HG03432 (cell line): ENCODE results near the gene LY86.

Experiments used
- ATAC-seq: cut with Tn5 transposase; IDR thresholded peaks from one replicate; pipeline ENCODE4 v1.9.1; 2021; ENCODE audit warnings: mild to moderate bottlenecking, moderate library complexity; ENCODE audit not compliant: unreplicated experiment

Gene LY86

GRCh38 chr6:6569811-6570164 lies 18.7 kb upstream of the LY86 start:
- ATAC-seq: no peak

DNA sequence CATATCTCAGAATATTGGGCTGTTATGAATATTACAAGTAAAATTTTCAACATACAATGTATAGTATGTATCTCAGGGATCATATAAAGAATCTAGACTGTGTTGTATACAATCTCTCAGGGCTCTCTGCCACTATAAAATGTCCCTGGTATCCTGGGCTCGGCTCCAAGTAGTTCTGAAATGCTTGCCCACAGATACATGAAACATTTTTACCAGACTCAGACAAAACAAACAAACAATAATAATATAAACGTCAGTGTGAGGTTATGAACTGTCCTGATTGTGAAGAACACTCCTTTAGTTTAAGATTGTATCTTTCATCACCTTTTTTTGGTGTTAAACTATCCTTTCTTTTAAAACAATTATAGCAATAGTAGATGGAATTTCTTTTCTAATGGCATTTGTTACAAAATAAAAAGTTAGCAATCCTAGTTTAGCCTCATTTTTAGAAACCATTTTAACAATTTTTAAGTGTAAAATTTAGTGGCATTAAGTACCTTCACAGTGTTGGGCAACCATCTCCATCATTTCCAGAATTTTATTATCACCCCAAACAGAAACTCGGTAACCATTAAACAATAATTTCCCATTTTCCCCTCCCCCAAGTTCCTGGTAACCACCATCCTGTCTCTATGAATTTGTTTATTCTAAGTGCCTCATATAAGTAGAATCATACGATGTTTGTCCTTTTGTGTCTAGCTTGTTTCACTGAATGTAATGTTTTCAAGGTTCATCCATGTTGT lies 17.4 kb upstream of the LY86 start:
- no peak for ATAC-seq

- ATAC-seq: no peak
Measured at GRCh38 chr6:6575143-6575542, 13.4 kb upstream of the LY86 start.

DNA sequence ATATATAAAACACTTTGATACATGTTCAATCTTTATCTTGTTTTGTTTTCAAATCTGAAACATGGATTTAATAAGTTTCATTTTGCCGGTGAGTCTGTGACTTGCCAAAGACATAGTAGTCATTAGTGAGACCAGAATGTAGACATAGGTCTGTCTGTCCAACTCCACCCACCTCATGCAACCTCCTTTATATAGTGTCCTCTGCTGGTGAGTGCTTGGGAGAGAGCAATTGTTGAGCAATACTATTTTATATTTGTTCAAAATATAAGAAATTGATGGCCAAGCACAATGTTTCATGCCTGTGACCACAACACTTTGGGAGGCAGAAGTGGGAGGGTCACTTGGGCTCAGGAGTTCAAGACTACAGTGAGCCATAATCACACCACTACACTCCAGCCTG lies 10.8 kb upstream of the LY86 start:
- no peak for ATAC-seq

GRCh38 chr6:6579281-6579680 lies 9.2 kb upstream of the LY86 start:
- no peak for ATAC-seq

DNA sequence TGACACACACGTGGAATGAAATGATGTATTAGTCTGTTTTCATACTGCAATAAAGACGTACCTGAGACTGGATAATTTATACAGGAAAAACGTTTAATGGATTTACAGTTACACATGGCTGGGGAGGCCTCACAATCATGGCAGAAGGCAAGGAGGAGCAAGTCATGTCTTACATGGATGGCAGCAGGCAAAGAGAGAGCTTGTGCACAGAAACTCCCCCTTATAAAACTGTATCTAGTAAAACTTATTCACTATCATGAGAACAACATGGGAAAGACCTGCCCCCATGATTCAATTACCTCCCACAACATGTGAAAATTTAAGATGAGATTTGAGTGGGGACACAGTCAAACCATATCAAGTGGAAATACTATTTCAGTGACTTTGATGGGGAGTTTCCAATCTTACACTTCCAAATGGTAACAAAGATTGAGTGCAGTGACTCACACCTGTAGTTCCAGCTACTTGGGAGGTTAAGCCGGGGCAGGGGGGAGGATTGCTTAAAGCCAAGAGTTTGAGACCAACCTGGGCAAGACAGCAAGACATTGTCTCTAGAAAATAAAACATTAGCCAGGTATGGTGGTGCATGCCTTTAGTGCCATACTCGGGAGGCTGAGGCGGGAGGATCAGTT lies 8.2 kb upstream of the LY86 start:
- ATAC-seq: no peak

GRCh38 chr6:6581054-6581453 lies 7.5 kb upstream of the LY86 start:
- no peak for ATAC-seq

DNA sequence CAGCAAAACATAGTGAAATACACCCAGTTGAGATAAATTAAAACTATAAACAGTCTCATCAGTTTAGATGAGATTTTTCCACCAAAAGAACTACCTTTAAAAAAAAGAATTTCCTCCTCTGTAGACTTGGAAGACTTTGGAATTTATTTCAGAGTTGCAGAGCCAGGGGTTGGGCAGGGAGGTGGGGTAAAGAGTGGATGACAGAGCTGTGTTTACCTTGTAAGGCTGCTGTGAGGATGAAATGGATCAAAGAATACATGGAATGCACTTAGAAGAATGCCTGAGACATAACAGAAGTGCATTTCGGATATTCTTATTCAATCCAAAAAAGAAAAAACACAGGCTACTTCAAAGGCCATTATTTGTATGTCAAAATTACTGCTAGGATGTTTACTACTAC lies 6.4 kb upstream of the LY86 start:
- ATAC-seq: no peak

GRCh38 chr6:6583836-6584235 lies 4.7 kb upstream of the LY86 start:
- no peak for ATAC-seq

DNA sequence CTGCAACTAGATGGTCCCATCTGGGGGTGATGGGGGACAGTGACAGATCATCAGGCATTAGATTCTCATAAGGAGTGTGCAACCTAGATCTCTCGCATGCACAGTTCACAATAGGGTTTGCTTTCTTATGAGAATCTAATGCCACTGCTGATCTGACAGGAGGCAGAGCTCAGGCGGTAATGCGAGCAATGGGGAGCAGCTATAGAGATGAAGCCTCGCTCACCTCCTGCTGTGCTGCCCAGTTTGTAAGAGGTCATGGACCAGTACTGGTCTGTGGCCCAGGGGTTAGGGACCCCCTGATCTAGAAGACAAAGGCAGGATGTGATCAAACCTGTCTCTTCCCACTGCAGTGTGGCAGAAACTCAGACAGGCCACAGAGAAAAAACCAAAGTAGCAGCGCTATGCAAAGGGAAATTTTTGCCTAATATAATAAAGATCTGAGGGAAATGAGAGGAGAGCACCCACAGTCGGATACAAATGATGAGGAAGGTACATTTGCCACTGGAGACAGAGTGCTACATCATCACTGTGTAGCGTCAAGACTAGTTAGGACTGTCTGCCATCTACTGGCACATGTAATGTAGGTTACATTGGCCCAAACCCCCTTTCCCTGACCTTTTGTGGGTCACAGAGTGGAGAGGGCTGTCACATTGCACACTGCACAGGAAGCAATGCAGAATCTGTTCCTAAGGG lies 4.1 kb upstream of the LY86 start:
- peak; percentile 22 for ATAC-seq

GRCh38 chr6:6585003-6585311 lies 3.6 kb upstream of the LY86 start:
- ATAC-seq: no peak

DNA sequence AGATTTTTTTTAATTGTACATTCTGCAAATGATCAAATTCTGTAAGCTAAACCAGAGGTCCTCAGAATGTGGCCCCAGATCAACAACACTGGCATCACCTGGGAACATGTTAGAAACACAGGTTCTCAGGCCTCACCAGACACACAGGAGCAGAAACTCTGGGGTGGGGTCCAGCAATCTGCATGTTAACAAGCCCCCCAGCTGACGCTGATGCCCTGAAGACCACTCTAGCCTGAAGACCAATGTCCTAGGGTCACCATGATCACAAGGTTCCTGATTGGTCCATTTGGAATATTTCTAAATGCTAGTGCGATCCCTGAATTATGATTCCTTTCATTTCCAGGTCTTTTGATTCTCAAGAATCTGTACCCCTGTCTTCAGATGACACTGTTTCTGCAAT lies 2.4 kb upstream of the LY86 start:
- no peak for ATAC-seq

DNA sequence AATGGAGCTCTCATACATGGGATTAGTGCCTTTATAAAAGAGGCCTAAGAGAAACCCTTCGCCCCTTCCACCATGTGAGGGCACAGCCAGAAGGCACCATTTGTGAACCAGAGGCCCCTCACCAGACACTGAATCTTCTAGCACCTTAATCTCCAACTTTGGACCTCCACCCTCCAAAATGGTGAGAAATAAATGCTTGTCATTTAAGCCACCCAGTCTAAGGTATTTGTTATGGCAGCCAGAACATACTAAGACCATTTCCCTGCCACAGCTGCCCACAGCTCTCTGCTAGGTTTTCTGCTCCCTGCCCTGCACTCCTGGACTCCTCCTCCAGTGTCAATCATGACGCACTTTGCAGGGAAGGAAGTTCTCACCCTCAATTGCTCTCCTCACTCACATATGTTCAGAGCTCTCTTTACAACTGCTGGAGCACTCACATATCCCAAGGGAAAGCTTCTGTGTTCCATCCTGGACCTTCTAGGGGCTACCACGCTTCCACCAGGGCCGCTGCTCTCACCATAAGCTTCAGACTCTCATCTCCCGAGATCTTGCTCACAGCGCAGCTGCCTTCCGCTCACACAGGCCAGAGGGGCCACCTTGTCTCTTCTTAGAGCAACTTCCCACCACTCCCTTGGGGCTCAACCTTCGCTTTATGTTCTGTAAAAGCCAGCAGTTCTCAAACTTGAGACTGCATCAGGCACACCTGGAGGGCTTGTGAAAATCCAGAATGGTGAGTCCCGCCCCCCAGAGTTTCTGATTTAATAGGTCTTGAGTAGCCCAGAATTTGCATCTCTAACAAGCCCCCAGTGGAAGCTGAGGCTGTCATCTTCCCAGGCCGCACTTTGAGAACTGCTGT lies 1.6 kb upstream of the LY86 start:
- peak; percentile 57 for ATAC-seq

GRCh38 chr6:6587696-6588063 lies 840 bp upstream of the LY86 start:
- ATAC-seq: no peak

- ATAC-seq: no peak
Measured at GRCh38 chr6:6588924-6589709, 597 bp downstream of the LY86 start.

DNA sequence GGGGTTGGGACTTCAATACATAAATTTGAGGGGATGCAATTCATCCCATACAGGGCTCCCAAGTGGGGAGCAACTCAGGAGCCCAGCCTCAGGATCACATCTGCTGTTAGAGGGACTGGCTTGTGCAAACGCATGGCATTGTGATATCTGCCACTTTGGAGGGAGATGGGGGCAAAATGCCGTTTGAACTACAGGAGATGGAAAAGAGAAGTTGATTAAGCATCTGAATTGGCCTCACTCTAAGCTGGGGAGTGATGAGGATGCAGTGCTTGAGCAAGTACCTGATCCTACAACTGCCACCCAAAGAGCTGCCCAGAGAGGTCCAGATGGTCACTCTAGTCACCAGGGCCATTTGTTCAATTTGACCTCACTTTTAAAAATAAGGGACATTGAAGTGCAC lies 2.0 kb downstream of the LY86 start:
- no peak for ATAC-seq

DNA sequence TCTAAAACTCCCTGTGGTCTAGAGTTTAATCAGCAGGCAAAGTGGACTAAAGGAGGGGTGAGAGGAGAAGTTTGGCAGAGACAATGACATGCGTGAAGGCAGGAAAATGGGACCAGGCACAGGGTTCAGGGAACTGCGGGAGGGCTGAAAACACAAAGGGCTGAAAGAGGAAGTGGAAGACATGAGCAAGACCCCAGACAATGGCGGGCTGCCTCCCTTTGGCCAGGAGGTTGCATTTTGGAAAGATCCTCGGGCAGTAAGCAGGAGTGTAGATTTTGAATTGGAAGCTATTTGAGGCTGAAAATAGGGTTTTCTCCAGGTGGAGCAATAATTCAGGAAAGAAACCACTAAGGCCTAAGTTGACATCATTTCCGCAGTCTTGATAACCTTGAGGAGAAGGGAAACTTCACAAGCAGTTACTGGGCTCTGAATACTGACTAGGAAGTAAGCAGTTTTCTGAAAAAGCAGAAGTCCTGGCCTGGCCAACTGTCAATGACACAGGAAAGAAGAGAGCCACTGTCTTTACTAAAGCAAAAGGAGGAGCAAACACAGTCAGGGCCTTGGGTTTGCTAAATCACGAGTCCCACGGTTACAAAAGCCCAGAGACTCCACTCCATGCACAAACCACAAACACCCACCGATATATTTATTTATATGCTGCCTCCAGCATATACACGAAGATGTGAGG lies 3.4 kb downstream of the LY86 start:
- peak; percentile 23 for ATAC-seq

DNA sequence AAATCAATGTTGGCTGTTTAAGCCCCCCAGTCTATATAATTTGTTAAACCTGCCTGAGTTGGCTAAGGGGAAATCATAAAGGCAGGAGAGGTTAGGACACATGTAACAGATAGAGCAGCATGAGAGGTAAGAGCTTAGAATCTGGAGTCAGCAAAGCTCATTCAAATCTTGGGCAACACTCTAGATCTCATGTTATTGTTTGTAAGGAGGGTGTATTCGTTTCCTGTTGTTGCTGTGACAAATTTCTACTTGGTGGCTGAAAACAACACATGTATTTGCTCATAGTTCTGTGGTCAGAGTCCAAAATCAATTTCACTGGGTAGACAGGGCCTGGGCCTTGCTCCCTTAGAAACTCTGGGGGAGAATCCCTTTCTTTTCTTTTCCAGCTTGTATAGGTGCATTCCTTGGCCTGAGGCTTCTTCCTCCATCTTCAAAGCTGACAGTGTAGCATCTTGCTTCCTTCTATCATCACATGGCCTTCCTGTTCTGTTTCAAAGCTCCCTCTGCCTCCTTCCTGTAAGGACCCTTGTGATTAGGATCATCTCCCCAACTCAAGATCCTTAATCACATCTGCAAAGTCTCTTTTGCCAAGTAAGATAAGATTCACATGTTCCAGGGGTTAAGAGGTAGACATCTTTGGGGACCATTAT lies 4.4 kb downstream of the LY86 start:
- ATAC-seq: no peak

DNA sequence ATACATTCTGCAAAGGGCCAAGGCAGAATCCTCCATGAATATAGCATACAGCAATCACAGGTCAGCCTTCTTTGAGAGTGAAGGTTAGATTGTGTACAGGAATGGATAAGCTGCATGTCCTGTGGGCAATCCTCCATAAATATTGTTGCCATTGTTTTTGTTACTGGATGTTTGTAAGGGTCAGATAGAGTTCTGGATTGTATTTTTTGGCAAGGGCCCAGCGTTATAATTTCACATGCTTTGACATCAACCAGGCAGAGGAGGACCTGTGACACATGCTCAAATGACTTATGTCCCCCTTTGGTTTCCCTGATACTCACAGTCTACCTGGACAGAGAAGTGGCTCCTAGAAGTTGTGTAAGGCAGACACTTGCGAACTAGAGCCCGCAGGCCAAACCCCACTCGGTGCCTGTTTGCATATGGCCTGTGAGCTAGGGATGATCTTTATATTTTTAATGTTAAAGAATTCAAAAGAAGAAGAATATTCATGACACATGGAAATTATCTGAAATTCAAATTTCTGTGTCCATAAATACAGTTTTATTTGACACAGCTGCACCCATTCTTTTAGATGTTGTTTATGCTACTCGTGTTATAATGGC lies 5.4 kb downstream of the LY86 start:
- ATAC-seq: no peak
